ENCODE data around the gene KCTD17. TPM values are rescaled to one million over a fixed set of nuclear protein-coding genes. Genes with fewer than 3 reads are reported as not detected.

The KCTD17 gene
- total RNA-seq, 2 experiments from 2014 or later = 28.1 to 34.7 TPM

DNA sequence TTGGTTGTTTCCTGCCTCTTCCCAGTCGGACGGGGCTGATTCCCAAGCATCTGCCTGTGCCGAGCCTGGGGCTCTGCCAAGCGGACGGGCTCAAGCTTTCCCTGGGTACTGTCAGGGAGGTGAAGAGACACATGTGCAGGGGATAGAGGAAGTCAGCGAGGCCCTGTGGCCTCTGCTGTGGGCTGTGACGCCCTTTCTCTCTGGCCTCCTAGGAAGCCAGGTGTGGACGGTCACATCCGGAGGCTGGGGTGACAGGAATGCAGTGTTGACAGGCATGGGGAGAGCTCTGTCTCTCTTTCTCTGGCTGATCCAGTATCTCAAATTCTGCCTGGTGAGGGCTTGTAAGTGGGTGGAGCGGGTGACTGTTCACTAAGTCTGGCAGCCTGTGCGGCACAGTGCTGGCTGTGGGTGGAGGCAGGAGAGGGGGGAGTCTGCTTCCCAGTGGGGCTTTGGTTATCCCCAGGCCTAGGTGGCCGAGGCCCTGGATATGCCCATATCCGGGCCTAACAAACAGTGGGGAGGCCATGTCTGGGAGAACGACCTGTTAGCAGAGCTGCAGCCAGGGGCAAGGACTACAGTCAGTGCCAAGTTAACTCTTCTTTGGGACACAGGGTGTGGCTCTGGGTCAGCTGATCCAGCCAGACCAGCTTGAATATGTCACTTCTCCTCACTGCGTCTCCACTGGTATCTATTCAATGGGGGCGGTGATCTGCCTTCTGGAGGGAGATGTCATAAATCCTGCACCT, 1.9 kb downstream of the KCTD17 start:
- no peak overlapping the region for H3K27ac Mint-ChIP-seq
- no peaks in the 10 kb centered on the region for H3K9me3 Mint-ChIP-seq
- H3K36me3 Mint-ChIP-seq = peaks cover 7% of the 10 kb centered on the region
- H3K27me3 Mint-ChIP-seq = no peaks in the 10 kb centered on the region
- peaks cover 11% of the 10 kb centered on the region for H3K4me1 Mint-ChIP-seq
- POLR2A ChIA-PET = no interaction called here
- ATAC-seq (ENCODE audit: low read depth) = no peak
- DNase-seq = no peak
- peak overlapping the region; percentile 70 for H3K4me3 Mint-ChIP-seq

- Mint-ChIP-seq H3K4me3 (no peak overlapping the region), H3K36me3 (peaks cover 7% of the 10 kb centered on the region), H3K4me1 (peaks cover 11% of the 10 kb centered on the region), H3K9me3 (no peaks in the 10 kb centered on the region), H3K27ac (no peak overlapping the region), H3K27me3 (no peaks in the 10 kb centered on the region)
- DNase-seq = no peak
- POLR2A ChIA-PET = interaction anchor here (1.1 kb wide), 1 partner anchor 11 kb away, joined by 3 read pairs; no protein-coding TSS in a partner anchor
- no peak for ATAC-seq (ENCODE audit: low read depth)
These were observed 2.5 kb downstream of the KCTD17 start for GRCh38 chr22:37054056-37054395.

DNA sequence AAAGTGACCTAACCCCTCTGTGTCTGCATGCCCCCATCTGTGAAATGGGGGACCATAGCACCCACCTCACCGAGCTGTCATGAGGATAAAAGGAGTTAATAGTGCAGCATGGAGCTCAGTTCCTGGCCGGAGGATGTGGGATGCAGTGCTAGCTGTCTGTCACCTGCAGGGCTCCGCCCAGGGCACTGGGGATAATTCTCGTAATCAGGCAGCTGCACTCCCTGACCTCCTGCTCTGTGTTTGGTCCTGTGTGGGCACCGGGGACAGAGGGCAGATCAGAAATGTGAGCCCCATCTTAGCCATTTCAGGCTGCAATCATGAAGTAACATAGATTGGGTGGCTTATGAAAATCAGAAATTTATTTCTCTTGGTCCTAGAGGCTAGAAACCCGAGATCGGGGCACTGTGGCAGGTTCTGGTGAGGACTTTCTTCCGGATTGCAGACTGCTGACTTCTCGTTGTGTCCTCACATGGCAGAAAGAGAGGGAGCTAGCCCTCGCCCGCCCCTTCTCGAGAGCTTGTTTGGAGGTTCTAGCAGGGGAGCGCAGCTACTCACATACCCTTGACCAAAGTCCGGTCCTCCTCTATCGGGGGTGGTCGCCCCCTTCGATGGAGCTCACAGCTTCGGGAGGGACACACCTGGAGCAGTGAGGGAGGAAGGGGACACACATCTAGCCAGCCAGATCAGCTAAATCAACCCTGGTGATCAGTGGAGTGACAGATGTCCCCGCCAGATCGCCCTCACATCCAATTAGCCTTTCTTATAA, 3.2 kb downstream of the KCTD17 start:
- Mint-ChIP-seq H3K27ac (no peak overlapping the region), H3K36me3 (peaks cover 7% of the 10 kb centered on the region), H3K4me1 (peaks cover 11% of the 10 kb centered on the region), H3K9me3 (no peaks in the 10 kb centered on the region), H3K4me3 (no peak overlapping the region), H3K27me3 (no peaks in the 10 kb centered on the region)
- ATAC-seq (ENCODE audit: low read depth) = no peak
- POLR2A ChIA-PET = interaction anchor here (0.8 to 1.1 kb wide), 2 partner anchors 11 to 67 kb away, joined by 3 read pairs; no protein-coding TSS in a partner anchor
- no peak for DNase-seq

GRCh38 chr22:37056246-37056645, 4.7 kb downstream of the KCTD17 start:
- H3K4me1 Mint-ChIP-seq = peaks cover 21% of the 10 kb centered on the region
- H3K9me3 Mint-ChIP-seq = no peaks in the 10 kb centered on the region

GRCh38 chr22:37057226-37057625, 5.7 kb downstream of the KCTD17 start:
- Mint-ChIP-seq H3K4me1 (peaks cover 23% of the 10 kb centered on the region), H3K4me3 (no peak overlapping the region), H3K27me3 (no peaks in the 10 kb centered on the region), H3K27ac (no peak overlapping the region), H3K36me3 (peaks cover 7% of the 10 kb centered on the region), H3K9me3 (no peaks in the 10 kb centered on the region)
- ATAC-seq (ENCODE audit: low read depth) (no peak), DNase-seq (no peak)
- POLR2A ChIA-PET = no interaction called here

More at GRCh38 chr22:37056246-37056645, 4.7 kb downstream of the KCTD17 start:
- ATAC-seq (ENCODE audit: low read depth) = no peak
- Mint-ChIP-seq H3K4me3 (no peak overlapping the region), H3K36me3 (peaks cover 7% of the 10 kb centered on the region), H3K27me3 (no peaks in the 10 kb centered on the region), H3K27ac (peak overlapping the region; percentile 25)
- POLR2A ChIA-PET = no interaction called here
- no peak for DNase-seq

DNA sequence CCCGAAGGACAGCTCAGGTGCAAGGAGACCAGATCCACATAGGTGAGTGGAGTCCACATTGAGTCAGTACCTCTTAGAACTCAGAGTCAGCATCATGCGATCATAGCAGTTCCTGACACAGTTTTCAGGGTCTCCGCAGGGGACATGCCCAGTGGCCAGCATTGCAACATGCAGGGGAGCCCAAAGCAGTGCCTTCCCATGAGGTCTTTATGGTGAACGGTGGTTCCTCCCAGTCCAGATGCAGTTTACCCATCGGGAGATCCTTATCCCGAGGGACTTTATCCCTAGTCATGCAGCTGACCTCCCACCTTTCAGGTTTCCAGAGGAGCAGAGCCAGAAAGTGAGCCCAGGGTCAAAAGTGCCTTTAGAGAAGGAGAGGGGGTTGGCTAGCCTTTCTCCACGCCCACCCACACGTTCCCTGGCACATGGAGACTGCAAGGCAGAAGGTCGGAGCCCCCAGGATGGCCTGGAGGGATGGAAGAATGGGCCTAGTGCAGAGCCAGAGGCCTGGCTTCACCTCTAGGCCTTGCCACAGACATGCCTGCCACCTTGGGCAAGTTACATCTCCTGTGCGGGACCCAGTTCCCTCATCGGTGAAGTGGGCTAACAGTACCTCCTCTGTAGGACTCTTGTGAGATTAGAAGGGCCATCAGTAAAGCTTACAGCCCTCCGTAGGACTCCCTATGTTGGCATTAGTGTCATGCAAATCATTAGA, 6.4 kb downstream of the KCTD17 start:
- POLR2A ChIA-PET = no interaction called here

DNA sequence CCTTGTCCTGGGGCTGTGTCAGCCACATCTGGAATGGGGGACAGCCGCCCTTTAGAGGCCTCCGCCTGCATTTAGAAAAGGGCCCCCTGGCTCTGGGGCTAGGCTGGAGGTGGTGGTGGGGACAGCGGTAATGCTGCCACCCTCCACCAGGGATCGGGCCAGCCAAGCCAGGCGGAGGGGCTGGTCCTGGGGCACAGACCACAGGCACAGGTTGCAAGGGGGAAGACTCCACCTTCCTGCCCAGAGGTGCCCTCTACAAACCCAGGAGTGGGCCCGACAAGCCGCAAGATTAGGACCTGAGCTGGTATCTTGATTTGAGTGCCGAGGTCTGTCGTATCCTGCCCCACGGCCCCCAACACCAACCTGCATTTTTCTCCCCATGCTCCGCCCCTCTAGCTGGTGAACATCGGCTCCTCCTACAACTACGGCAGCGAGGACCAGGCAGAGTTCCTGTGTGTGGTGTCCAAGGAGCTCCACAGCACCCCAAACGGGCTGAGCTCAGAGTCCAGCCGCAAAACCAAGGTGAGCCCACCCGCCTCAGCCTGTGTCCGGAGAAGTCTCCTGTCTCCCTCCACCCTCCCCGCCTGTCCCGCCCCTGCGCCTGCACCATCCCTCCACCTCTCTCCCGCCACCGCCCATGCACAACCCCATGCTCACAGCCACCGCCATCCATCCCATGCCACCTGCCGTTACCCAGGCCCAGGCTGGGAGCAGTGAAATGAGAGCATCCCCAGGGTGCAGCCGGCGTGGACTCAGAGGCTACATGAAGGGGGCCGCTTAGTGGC, 7.6 kb downstream of the KCTD17 start:
- Mint-ChIP-seq H3K36me3 (peaks cover 4% of the 10 kb centered on the region), H3K4me3 (no peak overlapping the region), H3K9me3 (no peaks in the 10 kb centered on the region), H3K4me1 (peaks cover 16% of the 10 kb centered on the region), H3K27me3 (no peaks in the 10 kb centered on the region), H3K27ac (no peak overlapping the region)
- ATAC-seq (ENCODE audit: low read depth) (no peak), DNase-seq (no peak)
- POLR2A ChIA-PET = no interaction called here

More for the DNA sequence above, 6.4 kb downstream of the KCTD17 start:
- no peak overlapping the region for H3K4me3 Mint-ChIP-seq
- no peak overlapping the region for H3K27ac Mint-ChIP-seq
- DNase-seq (no peak), ATAC-seq (ENCODE audit: low read depth) (no peak)
- no peaks in the 10 kb centered on the region for H3K27me3 Mint-ChIP-seq
- no peaks in the 10 kb centered on the region for H3K9me3 Mint-ChIP-seq
- peaks cover 7% of the 10 kb centered on the region for H3K36me3 Mint-ChIP-seq
- peaks cover 16% of the 10 kb centered on the region for H3K4me1 Mint-ChIP-seq

DNA sequence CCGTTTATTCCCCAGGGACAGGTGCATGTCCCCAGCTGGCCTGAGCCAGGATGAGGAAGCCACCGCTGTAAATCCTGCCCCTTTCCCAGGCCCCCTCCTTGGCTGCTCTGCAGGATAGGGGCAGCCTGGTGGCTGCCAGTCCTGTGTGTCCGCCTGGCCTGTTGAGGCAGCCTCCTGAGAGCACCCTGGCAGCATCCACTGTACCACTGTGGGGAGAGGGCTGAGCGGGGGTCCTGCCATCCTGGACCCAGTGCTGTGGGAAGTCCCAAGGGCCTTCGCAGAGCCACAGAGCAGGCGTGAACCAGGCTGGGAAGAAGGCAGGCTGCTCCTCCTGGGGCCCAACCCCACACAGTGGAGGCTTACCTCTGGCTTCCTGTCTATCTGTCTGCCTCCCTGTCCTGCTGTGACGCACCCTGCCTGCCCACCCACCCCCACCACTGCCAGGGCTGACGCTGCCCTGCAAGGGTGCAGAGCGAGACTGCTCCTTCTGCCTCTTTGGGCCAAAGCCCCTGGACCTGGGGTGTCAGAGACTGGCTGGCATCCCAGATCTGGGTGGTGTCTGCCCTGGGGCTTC, 8.4 kb downstream of the KCTD17 start:
- Mint-ChIP-seq H3K4me3 (peak overlapping the region; percentile 16), H3K27me3 (no peaks in the 10 kb centered on the region), H3K9me3 (no peaks in the 10 kb centered on the region), H3K27ac (peak overlapping the region; percentile 79), H3K36me3 (peaks cover 7% of the 10 kb centered on the region), H3K4me1 (peaks cover 18% of the 10 kb centered on the region)
- DNase-seq (no peak), ATAC-seq (ENCODE audit: low read depth) (peak; percentile 83)
- POLR2A ChIA-PET = no interaction called here

GRCh38 chr22:37060801-37061610, 9.5 kb downstream of the KCTD17 start:
- no peak for DNase-seq
- POLR2A ChIA-PET = interaction anchor here (1.0 kb wide), 1 partner anchor 19 kb away, joined by 4 read pairs; no protein-coding TSS in a partner anchor
- Mint-ChIP-seq H3K4me3 (no peak overlapping the region), H3K4me1 (peaks cover 18% of the 10 kb centered on the region), H3K27ac (peak overlapping the region; percentile 79), H3K9me3 (no peaks in the 10 kb centered on the region), H3K36me3 (peaks cover 7% of the 10 kb centered on the region), H3K27me3 (no peaks in the 10 kb centered on the region)
- no peak for ATAC-seq (ENCODE audit: low read depth)

GRCh38 chr22:37061611-37062375, 10.3 kb downstream of the KCTD17 start:
- Mint-ChIP-seq H3K27me3 (no peaks in the 10 kb centered on the region), H3K9me3 (no peaks in the 10 kb centered on the region), H3K36me3 (peaks cover 4% of the 10 kb centered on the region), H3K27ac (no peak overlapping the region), H3K4me3 (no peak overlapping the region), H3K4me1 (peaks cover 18% of the 10 kb centered on the region)
- no peak for ATAC-seq (ENCODE audit: low read depth)
- POLR2A ChIA-PET = interaction anchor here (0.6 kb wide), 1 partner anchor 115 kb away, joined by 4 read pairs; no protein-coding TSS in a partner anchor
- DNase-seq = no peak

DNA sequence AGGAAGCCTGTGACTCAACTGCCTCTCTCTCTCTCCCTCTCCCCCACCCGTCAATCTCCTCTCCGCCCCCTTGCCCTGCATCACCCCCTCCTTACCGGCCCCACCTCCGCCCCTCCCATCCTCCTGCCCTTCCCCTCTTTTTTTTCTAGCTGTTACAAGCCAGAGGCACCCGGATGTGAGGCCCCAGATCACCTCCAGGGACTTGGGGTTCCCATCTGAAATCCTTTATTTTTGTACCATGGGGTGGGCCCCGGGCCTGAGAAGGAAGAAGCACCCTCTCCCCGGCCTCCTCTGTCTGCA, 10.8 kb downstream of the KCTD17 start:
- Mint-ChIP-seq H3K36me3 (peaks cover 3% of the 10 kb centered on the region), H3K4me3 (no peak overlapping the region), H3K27me3 (peaks cover 2% of the 10 kb centered on the region), H3K9me3 (no peaks in the 10 kb centered on the region), H3K4me1 (peaks cover 18% of the 10 kb centered on the region), H3K27ac (peak overlapping the region; percentile 45)
- POLR2A ChIA-PET = interaction anchor here (0.6 kb wide), 1 partner anchor 115 kb away, joined by 4 read pairs; no protein-coding TSS in a partner anchor
- DNase-seq (no peak), ATAC-seq (ENCODE audit: low read depth) (no peak)
